Measurements from ENCODE around the gene ACADS.
A peak's percentile ranks its signal among the peaks of the same experiment; 100 is the strongest.
"Not testable (repeated sequence)": the region's sequence is repeated elsewhere in the genome, so short reads cannot be mapped to it uniquely, and the experiment has no call there.

The ACADS gene

DNA sequence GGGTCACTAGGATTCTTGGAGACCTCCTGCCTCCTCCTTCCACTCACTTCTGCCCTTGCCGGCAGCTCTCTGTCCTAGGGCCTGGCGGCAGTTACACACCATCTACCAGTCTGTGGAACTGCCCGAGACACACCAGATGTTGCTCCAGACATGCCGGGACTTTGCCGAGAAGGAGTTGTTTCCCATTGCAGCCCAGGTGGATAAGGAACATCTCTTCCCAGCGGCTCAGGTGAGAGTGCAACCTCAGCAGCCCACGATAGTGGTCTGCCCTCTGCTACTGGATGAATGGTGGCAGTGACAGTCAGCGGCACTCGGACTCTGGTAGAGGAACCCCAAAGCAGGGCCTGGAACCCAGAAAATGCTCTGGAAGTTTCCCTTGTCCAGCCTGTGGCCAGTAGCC lies 1.3 kb downstream of the ACADS start:
- TF ChIP-seq, protein P1, sequence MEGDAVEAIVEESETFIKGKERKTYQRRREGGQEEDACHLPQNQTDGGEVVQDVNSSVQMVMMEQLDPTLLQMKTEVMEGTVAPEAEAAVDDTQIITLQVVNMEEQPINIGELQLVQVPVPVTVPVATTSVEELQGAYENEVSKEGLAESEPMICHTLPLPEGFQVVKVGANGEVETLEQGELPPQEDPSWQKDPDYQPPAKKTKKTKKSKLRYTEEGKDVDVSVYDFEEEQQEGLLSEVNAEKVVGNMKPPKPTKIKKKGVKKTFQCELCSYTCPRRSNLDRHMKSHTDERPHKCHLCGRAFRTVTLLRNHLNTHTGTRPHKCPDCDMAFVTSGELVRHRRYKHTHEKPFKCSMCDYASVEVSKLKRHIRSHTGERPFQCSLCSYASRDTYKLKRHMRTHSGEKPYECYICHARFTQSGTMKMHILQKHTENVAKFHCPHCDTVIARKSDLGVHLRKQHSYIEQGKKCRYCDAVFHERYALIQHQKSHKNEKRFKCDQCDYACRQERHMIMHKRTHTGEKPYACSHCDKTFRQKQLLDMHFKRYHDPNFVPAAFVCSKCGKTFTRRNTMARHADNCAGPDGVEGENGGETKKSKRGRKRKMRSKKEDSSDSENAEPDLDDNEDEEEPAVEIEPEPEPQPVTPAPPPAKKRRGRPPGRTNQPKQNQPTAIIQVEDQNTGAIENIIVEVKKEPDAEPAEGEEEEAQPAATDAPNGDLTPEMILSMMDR (IDR thresholded peaks at IDR 0.05), result no peak
- Histone ChIP-seq H3K9me3 (no peaks in the 10 kb centered on the region), H3K27me3 (no peaks in the 10 kb centered on the region), H3K36me3 (peaks cover 8 to 54% (median 20%) of the 10 kb centered on the region in 3 donors), H3K27ac (peak overlapping the region in 1 of 2 donors; percentile 82), H3K4me1 (peaks cover 0 to 17% (median 10%) of the 10 kb centered on the region in 4 donors), H3K4me3 (no peak overlapping the region)
- DNase-seq, result no peak
- intact Hi-C loops (cut with DNase I; ENCODE audit: low total_unique reads), result loop anchor here (10.0 kb wide), 1 partner anchor 178 kb away; the partner anchor contains the start of gene SPPL3

DNA sequence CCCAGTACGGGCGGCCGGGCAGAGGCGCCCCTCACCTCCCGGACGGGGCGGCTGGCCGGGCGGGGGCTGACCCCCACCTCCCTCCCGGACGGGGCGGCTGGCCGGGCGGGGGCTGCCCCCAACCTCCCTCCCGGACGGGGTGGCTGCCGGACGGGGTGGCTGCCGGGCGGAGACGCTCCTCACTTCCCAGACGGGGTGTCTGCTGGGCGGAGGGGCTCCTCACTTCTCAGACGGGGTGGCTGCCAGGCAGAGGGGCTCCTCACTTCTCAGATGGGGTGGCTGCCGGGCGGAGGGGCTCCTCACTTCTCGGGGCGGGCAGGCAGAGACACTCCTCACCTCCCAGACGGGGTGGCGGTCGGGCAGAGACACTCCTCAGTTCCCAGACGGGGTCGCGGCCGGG lies 6.6 kb downstream of the ACADS start:
- H3K27me3 ChIP-seq; H3K4me3 ChIP-seq; DNase-seq; H3K9me3 ChIP-seq; H3K4me1 ChIP-seq; H3K27ac ChIP-seq; intact Hi-C loops (cut with DNase I; ENCODE audit: low total_unique reads): not testable (repeated sequence)
- H3K36me3 ChIP-seq, result peaks cover 0 to 57% (median 11%) of the 10 kb centered on the region in 3 donors

GRCh38 chr12:120733574-120733973 lies 7.9 kb downstream of the ACADS start:
- no peak overlapping the region for H3K27ac ChIP-seq
- H3K27me3 ChIP-seq, result no peaks in the 10 kb centered on the region
- H3K4me1 ChIP-seq, result no peaks in the 10 kb centered on the region
- H3K36me3 ChIP-seq, result peaks cover 0 to 61% (median 8%) of the 10 kb centered on the region in 3 donors
- no peak overlapping the region for H3K4me3 ChIP-seq
- H3K9me3 ChIP-seq, result no peaks in the 10 kb centered on the region
- TF ChIP-seq, protein P1 (IDR thresholded peaks at IDR 0.05), result no peak
- intact Hi-C loops (cut with DNase I; ENCODE audit: low total_unique reads), result no loop called here
- DNase-seq, result no peak

- intact Hi-C loops (cut with DNase I; ENCODE audit: low total_unique reads), result no loop called here
- Histone ChIP-seq H3K4me1 (no peaks in the 10 kb centered on the region), H3K36me3 (peaks cover 0 to 62% (median 14%) of the 10 kb centered on the region in 3 donors), H3K9me3 (no peaks in the 10 kb centered on the region), H3K4me3 (no peak overlapping the region), H3K27ac (no peak overlapping the region), H3K27me3 (no peaks in the 10 kb centered on the region)
- TF ChIP-seq, protein P1 (IDR thresholded peaks at IDR 0.05), result no peak
- DNase-seq, result no peak
Observed at GRCh38 chr12:120734210-120734609, 8.6 kb downstream of the ACADS start.

DNA sequence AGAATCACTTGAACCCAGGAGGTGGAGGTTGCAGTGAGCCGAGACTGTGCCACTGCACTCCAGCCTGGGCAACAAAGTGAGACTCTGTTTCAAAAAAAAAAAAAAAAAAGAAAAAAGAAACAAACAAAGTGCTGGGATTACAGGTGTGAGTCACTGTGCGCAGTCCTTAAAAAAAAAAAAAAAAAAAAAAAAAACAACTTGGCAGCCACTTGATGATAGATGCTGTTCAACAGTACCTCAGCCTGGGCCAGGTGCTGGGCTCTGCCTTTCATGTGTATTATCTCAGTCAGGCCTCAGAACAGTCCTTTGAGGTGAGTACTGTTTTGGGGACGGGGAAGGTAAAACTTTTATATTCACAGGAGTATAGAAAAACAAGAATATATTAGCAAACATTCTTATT lies 9.6 kb downstream of the ACADS start:
- Histone ChIP-seq H3K27ac (no peak overlapping the region), H3K4me3 (no peak overlapping the region), H3K4me1 (no peaks in the 10 kb centered on the region), H3K9me3 (no peaks in the 10 kb centered on the region), H3K36me3 (peaks cover 0 to 60% (median 16%) of the 10 kb centered on the region in 3 donors), H3K27me3 (no peaks in the 10 kb centered on the region)
- intact Hi-C loops (cut with DNase I; ENCODE audit: low total_unique reads), result no loop called here
- DNase-seq, result no peak
- TF ChIP-seq, protein P1 (IDR thresholded peaks at IDR 0.05), result no peak

DNA sequence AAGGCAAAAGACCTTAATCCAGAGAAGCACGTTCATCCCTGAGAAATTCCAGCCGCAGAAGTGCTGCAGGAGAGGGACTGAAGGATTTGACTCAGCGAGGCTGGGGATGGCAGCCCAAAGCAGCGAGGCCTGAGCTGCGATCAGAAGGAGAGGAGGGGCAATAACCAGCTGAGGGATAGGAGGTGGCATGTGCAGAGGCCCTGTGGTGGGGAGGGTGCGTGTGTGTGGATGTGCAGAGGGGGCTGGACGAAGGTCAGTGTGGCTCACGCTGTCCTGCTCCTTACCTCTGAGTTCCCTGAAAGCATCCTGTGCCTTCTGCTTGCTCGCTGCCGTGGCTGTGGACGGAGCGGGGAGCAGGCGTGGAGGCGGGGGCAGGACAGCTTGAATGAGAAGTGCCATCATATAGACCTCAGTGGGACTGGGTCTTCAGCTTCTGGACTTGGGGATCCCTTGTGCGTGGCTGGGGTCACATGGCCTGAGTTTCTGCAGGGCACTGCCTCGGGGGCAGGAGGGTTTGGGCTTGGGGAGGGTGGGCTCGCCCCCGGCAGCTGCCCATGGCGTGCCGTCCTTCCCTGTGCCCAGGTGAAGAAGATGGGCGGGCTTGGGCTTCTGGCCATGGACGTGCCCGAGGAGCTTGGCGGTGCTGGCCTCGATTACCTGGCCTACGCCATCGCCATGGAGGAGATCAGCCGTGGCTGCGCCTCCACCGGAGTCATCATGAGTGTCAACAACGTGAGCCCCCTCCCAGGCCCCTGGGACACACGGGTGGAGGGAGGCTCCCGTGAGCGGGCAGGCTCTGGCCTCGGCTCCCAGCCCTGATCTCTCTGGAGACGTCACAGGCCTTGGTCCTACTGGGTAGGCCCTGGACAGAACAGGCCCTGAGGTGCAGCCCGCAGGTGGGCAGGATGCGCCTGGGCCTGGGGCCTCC lies 11.0 kb downstream of the ACADS start:
- no peaks in the 10 kb centered on the region for H3K27me3 ChIP-seq
- peaks cover 0 to 49% (median 16%) of the 10 kb centered on the region in 3 donors for H3K36me3 ChIP-seq
- no peak overlapping the region for H3K4me3 ChIP-seq
- no peaks in the 10 kb centered on the region for H3K4me1 ChIP-seq
- DNase-seq, result no peak
- TF ChIP-seq, protein P1 (IDR thresholded peaks at IDR 0.05), result no peak
- no peak overlapping the region for H3K27ac ChIP-seq
- intact Hi-C loops (cut with DNase I; ENCODE audit: low total_unique reads), result no loop called here
- no peaks in the 10 kb centered on the region for H3K9me3 ChIP-seq

All from tibial artery (tissue), 4 donors.